H9 (cell line): ENCODE data around the gene KDSR. TPM values are rescaled to one million over a fixed set of nuclear protein-coding genes. Genes with fewer than 3 reads are reported as not detected.

Experiments
- DNase-seq: peaks from one replicate; pipeline ENCODE4 v3.0.0-alpha.2; 2017
- H2AFZ ChIP-seq: one replicate; pipeline ENCODE4 v1.6.1; 2013; ENCODE audit warnings: mild to moderate bottlenecking, low read length, control low read depth, moderate library complexity
- H2AK5ac ChIP-seq: 2 replicates; pipeline ENCODE4 v1.6.1; 2013; ENCODE audit warnings: low read length, control low read depth, mixed read lengths; ENCODE audit not compliant: insufficient read length
- H2BK120ac ChIP-seq: one replicate; pipeline ENCODE4 v1.6.1; 2013; ENCODE audit warnings: low read depth, mild to moderate bottlenecking, low read length, control low read depth, inconsistent platforms; ENCODE audit not compliant: poor library complexity, severe bottlenecking
- H2BK12ac ChIP-seq: 2 replicates; pipeline ENCODE4 v1.6.1; 2013; ENCODE audit warnings: low read length, control low read depth, mixed read lengths, low read depth; ENCODE audit not compliant: insufficient read length
- H2BK15ac ChIP-seq: 2 replicates; pipeline ENCODE4 v1.6.1; 2013; ENCODE audit warnings: low read depth, low read length, control low read depth
- H2BK20ac ChIP-seq: one replicate; pipeline ENCODE4 v1.6.1; 2013; ENCODE audit warnings: low read depth, mild to moderate bottlenecking, low read length, control low read depth, inconsistent platforms; ENCODE audit not compliant: poor library complexity, severe bottlenecking
- H2BK5ac ChIP-seq: 2 replicates; pipeline ENCODE4 v1.6.1; 2013; ENCODE audit warnings: low read length, control low read depth, mixed read lengths; ENCODE audit not compliant: insufficient read length
- H3K14ac ChIP-seq: 2 replicates; pipeline ENCODE4 v1.6.1; 2013; ENCODE audit warnings: low read length, control low read depth; ENCODE audit not compliant: insufficient read depth
- H3K18ac ChIP-seq: 2 replicates; pipeline ENCODE4 v1.6.1; 2013; ENCODE audit warnings: low read depth, mild to moderate bottlenecking, mixed read lengths, low read length, control low read depth; ENCODE audit not compliant: insufficient read length
- H3K23ac ChIP-seq: 2 replicates; pipeline ENCODE4 v1.6.1; 2013; ENCODE audit warnings: low read length, control low read depth, mixed read lengths, low read depth; ENCODE audit not compliant: insufficient read length
- H3K23me2 ChIP-seq: 2 replicates; pipeline ENCODE4 v1.6.1; 2013; ENCODE audit warnings: low read depth, mild to moderate bottlenecking, mixed read lengths, low read length, control low read depth; ENCODE audit not compliant: insufficient read length, poor library complexity, severe bottlenecking
- H3K27ac ChIP-seq: 2 replicates; pipeline ENCODE4 v1.5.1; 2013; ENCODE audit warnings: low read length, control low read depth, mixed read lengths, low read depth; ENCODE audit not compliant: insufficient read length
- H3K27me3 ChIP-seq: 2 replicates; pipeline ENCODE4 v1.6.1; 2013; ENCODE audit warnings: low read length, control low read depth, inconsistent platforms; ENCODE audit not compliant: insufficient read depth
- H3K4ac ChIP-seq: 2 replicates; pipeline ENCODE4 v1.6.1; 2013; ENCODE audit warnings: low read depth, mild to moderate bottlenecking, control low read depth, inconsistent platforms, low read length, moderate library complexity
- H3K4me1 ChIP-seq: 2 replicates; pipeline ENCODE4 v1.6.1; 2013; ENCODE audit warnings: low read length, control low read depth, inconsistent platforms; ENCODE audit not compliant: insufficient read depth
- H3K4me2 ChIP-seq: 2 replicates; pipeline ENCODE4 v1.6.1; 2013; ENCODE audit warnings: low read length, control low read depth, mixed read lengths; ENCODE audit not compliant: insufficient read length, insufficient read depth
- H3K56ac ChIP-seq: 2 replicates; pipeline ENCODE4 v1.6.1; 2013; ENCODE audit warnings: low read depth, mild to moderate bottlenecking, mixed read lengths, low read length, control low read depth; ENCODE audit not compliant: insufficient read length
- H3K79me1 ChIP-seq: 2 replicates; pipeline ENCODE4 v1.6.1; 2013; ENCODE audit warnings: low read depth, mild to moderate bottlenecking, moderate library complexity, low read length, control low read depth, inconsistent platforms; ENCODE audit not compliant: insufficient read depth, poor library complexity, severe bottlenecking
- H3K79me2 ChIP-seq: 2 replicates; pipeline ENCODE4 v1.6.1; 2013; ENCODE audit warnings: low read length, control low read depth, inconsistent platforms; ENCODE audit not compliant: insufficient read depth
- H3K9ac ChIP-seq: 2 replicates; pipeline ENCODE4 v1.6.1; 2013; ENCODE audit warnings: low read length, control low read depth, mixed read lengths; ENCODE audit not compliant: insufficient read length; ENCODE audit errors: extremely low read depth
- H3K9me3 ChIP-seq: one replicate; pipeline ENCODE4 v1.6.1; 2013; ENCODE audit warnings: low read depth, low read length, inconsistent platforms; ENCODE audit not compliant: control insufficient read depth
- H3T11ph ChIP-seq: one replicate; pipeline ENCODE4 v1.6.1; 2013; ENCODE audit warnings: mild to moderate bottlenecking, low read length, control low read depth, inconsistent platforms
- H4K20me1 ChIP-seq: one replicate; pipeline ENCODE4 v1.6.1; 2013; ENCODE audit not compliant: control insufficient read depth, insufficient read length, insufficient read depth
- H4K5ac ChIP-seq: 2 replicates; pipeline ENCODE4 v1.6.1; 2013; ENCODE audit warnings: low read depth, mild to moderate bottlenecking, mixed read lengths, low read length, control low read depth; ENCODE audit not compliant: insufficient read length
- H4K8ac ChIP-seq: replicated peaks from 2 replicates; pipeline ENCODE4 v1.6.1; 2013; ENCODE audit warnings: low read length, control low read depth, mixed read lengths, low read depth; ENCODE audit not compliant: insufficient read length
- H4K91ac ChIP-seq: 2 replicates; pipeline ENCODE4 v1.6.1; 2013; ENCODE audit warnings: low read depth, mild to moderate bottlenecking, moderate library complexity, mixed read lengths, low read length, control low read depth; ENCODE audit not compliant: insufficient read length
- H3K27ac Mint-ChIP-seq, 3 experiments: 2 replicates in 2 of 3; 3 replicates in 1 of 3; pipeline ENCODE4 v1.8.0; 2020 to 2021; ENCODE audit warnings: mixed read lengths in 3 of 3, mild to moderate bottlenecking in 1 of 3, moderate library complexity in 1 of 3
- H3K27me3 Mint-ChIP-seq: 2 replicates; pipeline ENCODE4 v1.8.0; 2021; ENCODE audit warnings: low read depth, mild to moderate bottlenecking, moderate library complexity, mixed read lengths
- H3K36me3 Mint-ChIP-seq, 3 experiments: 2 replicates in 2 of 3; 3 replicates in 1 of 3; pipeline ENCODE4 v1.8.0; 2020 to 2021; ENCODE audit warnings: low read depth in 3 of 3, mixed read lengths in 3 of 3; ENCODE audit not compliant: insufficient read depth in 1 of 3
- H3K4me1 Mint-ChIP-seq, 2 experiments: 2 replicates each; pipeline ENCODE4 v1.8.0; 2020; ENCODE audit warnings: mixed read lengths in 2 of 2
- H3K4me3 Mint-ChIP-seq, 2 experiments: 2 replicates in 1 of 2; 3 replicates in 1 of 2; pipeline ENCODE4 v1.8.0; 2020 to 2021; ENCODE audit warnings: mild to moderate bottlenecking in 2 of 2, mixed read lengths in 2 of 2, moderate library complexity in 1 of 2
- H3K9me3 Mint-ChIP-seq, 2 experiments: 2 replicates in 1 of 2; 3 replicates in 1 of 2; pipeline ENCODE4 v1.8.0; 2020; ENCODE audit warnings: mild to moderate bottlenecking in 2 of 2, mixed read lengths in 2 of 2, moderate library complexity in 1 of 2
- CTCF ChIP-seq: fragments of 200-600 bp; sonication (generic); conservative IDR thresholded peaks from 3 replicates; pipeline ENCODE4 v1.8.0; 2021; ENCODE audit warnings: antibody characterized with exemption, mild to moderate bottlenecking
- WGBS: extraction: QIAGEN DNeasy Blood & Tissue Kit; methylation state at CpG from one replicate; pipeline ENCODE4 v1.1.7; 2013; ENCODE audit warnings: missing lambda C conversion rate, low lambda C conversion rate, mixed read lengths; ENCODE audit not compliant: insufficient read length; ENCODE audit errors: extremely low coverage; 5-methylcytosine and 5-hydroxymethylcytosine counted together
- total RNA-seq: library from RNA; stranded (reverse); gene quantifications from 2 replicates; pipeline ENCODE4 v1.2.1, GENCODE V29; 2021

KDSR gene
- total RNA-seq, 1 experiment from 2014 or later: 58.5 TPM

- H3K4me1 ChIP-seq: no peaks in the 10 kb centered on the region; the same call in 1 of the 2 replicates
- H3K36me3 Mint-ChIP-seq: no peaks in the 10 kb centered on the region
- H3K23me2 ChIP-seq: no peaks in the 10 kb centered on the region
- no peak overlapping the region for H3K4me2 ChIP-seq
- no peak overlapping the region for H2BK20ac ChIP-seq
- no peaks in the 10 kb centered on the region for H3K27me3 ChIP-seq
- no peak for DNase-seq
- no peaks in the 10 kb centered on the region for H3K79me2 ChIP-seq
- H4K91ac ChIP-seq: no peak overlapping the region
- H3K79me1 ChIP-seq: no peaks in the 10 kb centered on the region
- no peak overlapping the region for H3K9ac ChIP-seq
- H4K20me1 ChIP-seq: no peaks in the 10 kb centered on the region
- H2BK5ac ChIP-seq: no peak overlapping the region
- H2AK5ac ChIP-seq: no peak overlapping the region
- H3K9me3 Mint-ChIP-seq: no peaks in the 10 kb centered on the region
- no peak overlapping the region for H3K4me3 Mint-ChIP-seq
- H3K27ac ChIP-seq: no peak overlapping the region
- no peak overlapping the region for H2BK15ac ChIP-seq
- H3K4ac ChIP-seq: no peak overlapping the region
- H4K5ac ChIP-seq: no peak overlapping the region
- WGBS: no CpG with 5 or more reads among the region's 7 CpGs
- H2BK12ac ChIP-seq: no peak overlapping the region
- H3K4me1 Mint-ChIP-seq: peaks cover 10 to 14% of the 10 kb centered on the region in 2 experiments
- no peak overlapping the region; the same call in 1 of the 2 replicates for H3K14ac ChIP-seq
- no peak overlapping the region for H2AFZ ChIP-seq
- H3K56ac ChIP-seq: no peak overlapping the region
- H3K9me3 ChIP-seq: no peaks in the 10 kb centered on the region
- H3K27ac Mint-ChIP-seq: 0 out of 7 replicates have a peak overlapping the region, but pooled peaks of 1 of the 3 experiments have one; percentile 21
- H3K23ac ChIP-seq: no peak overlapping the region
- H2BK120ac ChIP-seq: no peak overlapping the region
- no peak for TF ChIP-seq CTCF
- H3T11ph ChIP-seq: no peak overlapping the region
- H3K27me3 Mint-ChIP-seq: no peaks in the 10 kb centered on the region; the same call in 1 of the 2 replicates
- no peak overlapping the region for H4K8ac ChIP-seq
- no peak overlapping the region for H3K18ac ChIP-seq
These were observed 76.2 kb downstream of the KDSR start for GRCh38 chr18:63290821-63291200.
